H9 (cell line): Measurements from ENCODE around the gene GCLM. TPM values are rescaled to one million over a fixed set of nuclear protein-coding genes. Genes with fewer than 3 reads are reported as not detected.
"Not testable (repeated sequence)": the region's sequence is repeated elsewhere in the genome, so short reads cannot be mapped to it uniquely, and the experiment has no call there.

Experiments
- DNase-seq: peaks from one replicate; pipeline ENCODE4 v3.0.0-alpha.2; 2017
- H2AFZ ChIP-seq: one replicate; pipeline ENCODE4 v1.6.1; 2013; ENCODE audit warnings: mild to moderate bottlenecking, low read length, control low read depth, moderate library complexity
- H2AK5ac ChIP-seq: 2 replicates; pipeline ENCODE4 v1.6.1; 2013; ENCODE audit warnings: low read length, control low read depth, mixed read lengths; ENCODE audit not compliant: insufficient read length
- H2BK120ac ChIP-seq: one replicate; pipeline ENCODE4 v1.6.1; 2013; ENCODE audit warnings: low read depth, mild to moderate bottlenecking, low read length, control low read depth, inconsistent platforms; ENCODE audit not compliant: poor library complexity, severe bottlenecking
- H2BK12ac ChIP-seq: 2 replicates; pipeline ENCODE4 v1.6.1; 2013; ENCODE audit warnings: low read length, control low read depth, mixed read lengths, low read depth; ENCODE audit not compliant: insufficient read length
- H2BK15ac ChIP-seq: 2 replicates; pipeline ENCODE4 v1.6.1; 2013; ENCODE audit warnings: low read depth, low read length, control low read depth
- H2BK20ac ChIP-seq: one replicate; pipeline ENCODE4 v1.6.1; 2013; ENCODE audit warnings: low read depth, mild to moderate bottlenecking, low read length, control low read depth, inconsistent platforms; ENCODE audit not compliant: poor library complexity, severe bottlenecking
- H2BK5ac ChIP-seq: 2 replicates; pipeline ENCODE4 v1.6.1; 2013; ENCODE audit warnings: low read length, control low read depth, mixed read lengths; ENCODE audit not compliant: insufficient read length
- H3K14ac ChIP-seq: 2 replicates; pipeline ENCODE4 v1.6.1; 2013; ENCODE audit warnings: low read length, control low read depth; ENCODE audit not compliant: insufficient read depth
- H3K18ac ChIP-seq: 2 replicates; pipeline ENCODE4 v1.6.1; 2013; ENCODE audit warnings: low read depth, mild to moderate bottlenecking, mixed read lengths, low read length, control low read depth; ENCODE audit not compliant: insufficient read length
- H3K23ac ChIP-seq: 2 replicates; pipeline ENCODE4 v1.6.1; 2013; ENCODE audit warnings: low read length, control low read depth, mixed read lengths, low read depth; ENCODE audit not compliant: insufficient read length
- H3K23me2 ChIP-seq: 2 replicates; pipeline ENCODE4 v1.6.1; 2013; ENCODE audit warnings: low read depth, mild to moderate bottlenecking, mixed read lengths, low read length, control low read depth; ENCODE audit not compliant: insufficient read length, poor library complexity, severe bottlenecking
- H3K27ac ChIP-seq: 2 replicates; pipeline ENCODE4 v1.5.1; 2013; ENCODE audit warnings: low read length, control low read depth, mixed read lengths, low read depth; ENCODE audit not compliant: insufficient read length
- H3K27me3 ChIP-seq: 2 replicates; pipeline ENCODE4 v1.6.1; 2013; ENCODE audit warnings: low read length, control low read depth, inconsistent platforms; ENCODE audit not compliant: insufficient read depth
- H3K4ac ChIP-seq: 2 replicates; pipeline ENCODE4 v1.6.1; 2013; ENCODE audit warnings: low read depth, mild to moderate bottlenecking, control low read depth, inconsistent platforms, low read length, moderate library complexity
- H3K4me1 ChIP-seq: 2 replicates; pipeline ENCODE4 v1.6.1; 2013; ENCODE audit warnings: low read length, control low read depth, inconsistent platforms; ENCODE audit not compliant: insufficient read depth
- H3K4me2 ChIP-seq: 2 replicates; pipeline ENCODE4 v1.6.1; 2013; ENCODE audit warnings: low read length, control low read depth, mixed read lengths; ENCODE audit not compliant: insufficient read length, insufficient read depth
- H3K56ac ChIP-seq: 2 replicates; pipeline ENCODE4 v1.6.1; 2013; ENCODE audit warnings: low read depth, mild to moderate bottlenecking, mixed read lengths, low read length, control low read depth; ENCODE audit not compliant: insufficient read length
- H3K79me1 ChIP-seq: 2 replicates; pipeline ENCODE4 v1.6.1; 2013; ENCODE audit warnings: low read depth, mild to moderate bottlenecking, moderate library complexity, low read length, control low read depth, inconsistent platforms; ENCODE audit not compliant: insufficient read depth, poor library complexity, severe bottlenecking
- H3K79me2 ChIP-seq: 2 replicates; pipeline ENCODE4 v1.6.1; 2013; ENCODE audit warnings: low read length, control low read depth, inconsistent platforms; ENCODE audit not compliant: insufficient read depth
- H3K9ac ChIP-seq: 2 replicates; pipeline ENCODE4 v1.6.1; 2013; ENCODE audit warnings: low read length, control low read depth, mixed read lengths; ENCODE audit not compliant: insufficient read length; ENCODE audit errors: extremely low read depth
- H3K9me3 ChIP-seq: one replicate; pipeline ENCODE4 v1.6.1; 2013; ENCODE audit warnings: low read depth, low read length, inconsistent platforms; ENCODE audit not compliant: control insufficient read depth
- H3T11ph ChIP-seq: one replicate; pipeline ENCODE4 v1.6.1; 2013; ENCODE audit warnings: mild to moderate bottlenecking, low read length, control low read depth, inconsistent platforms
- H4K20me1 ChIP-seq: one replicate; pipeline ENCODE4 v1.6.1; 2013; ENCODE audit not compliant: control insufficient read depth, insufficient read length, insufficient read depth
- H4K5ac ChIP-seq: 2 replicates; pipeline ENCODE4 v1.6.1; 2013; ENCODE audit warnings: low read depth, mild to moderate bottlenecking, mixed read lengths, low read length, control low read depth; ENCODE audit not compliant: insufficient read length
- H4K8ac ChIP-seq: replicated peaks from 2 replicates; pipeline ENCODE4 v1.6.1; 2013; ENCODE audit warnings: low read length, control low read depth, mixed read lengths, low read depth; ENCODE audit not compliant: insufficient read length
- H4K91ac ChIP-seq: 2 replicates; pipeline ENCODE4 v1.6.1; 2013; ENCODE audit warnings: low read depth, mild to moderate bottlenecking, moderate library complexity, mixed read lengths, low read length, control low read depth; ENCODE audit not compliant: insufficient read length
- H3K27ac Mint-ChIP-seq, 3 experiments: 2 replicates in 2 of 3; 3 replicates in 1 of 3; pipeline ENCODE4 v1.8.0; 2020 to 2021; ENCODE audit warnings: mixed read lengths in 3 of 3, mild to moderate bottlenecking in 1 of 3, moderate library complexity in 1 of 3
- H3K27me3 Mint-ChIP-seq: 2 replicates; pipeline ENCODE4 v1.8.0; 2021; ENCODE audit warnings: low read depth, mild to moderate bottlenecking, moderate library complexity, mixed read lengths
- H3K36me3 Mint-ChIP-seq, 3 experiments: 2 replicates in 2 of 3; 3 replicates in 1 of 3; pipeline ENCODE4 v1.8.0; 2020 to 2021; ENCODE audit warnings: low read depth in 3 of 3, mixed read lengths in 3 of 3; ENCODE audit not compliant: insufficient read depth in 1 of 3
- H3K4me1 Mint-ChIP-seq, 2 experiments: 2 replicates each; pipeline ENCODE4 v1.8.0; 2020; ENCODE audit warnings: mixed read lengths in 2 of 2
- H3K4me3 Mint-ChIP-seq, 2 experiments: 2 replicates in 1 of 2; 3 replicates in 1 of 2; pipeline ENCODE4 v1.8.0; 2020 to 2021; ENCODE audit warnings: mild to moderate bottlenecking in 2 of 2, mixed read lengths in 2 of 2, moderate library complexity in 1 of 2
- H3K9me3 Mint-ChIP-seq, 2 experiments: 2 replicates in 1 of 2; 3 replicates in 1 of 2; pipeline ENCODE4 v1.8.0; 2020; ENCODE audit warnings: mild to moderate bottlenecking in 2 of 2, mixed read lengths in 2 of 2, moderate library complexity in 1 of 2
- WGBS: extraction: QIAGEN DNeasy Blood & Tissue Kit; methylation state at CpG from one replicate; pipeline ENCODE4 v1.1.7; 2013; ENCODE audit warnings: missing lambda C conversion rate, low lambda C conversion rate, mixed read lengths; ENCODE audit not compliant: insufficient read length; ENCODE audit errors: extremely low coverage; 5-methylcytosine and 5-hydroxymethylcytosine counted together
- total RNA-seq: library from RNA; stranded (reverse); gene quantifications from 2 replicates; pipeline ENCODE4 v1.2.1, GENCODE V29; 2021
- TF ChIP-seq, protein P1 (sequence below): fragments of 200-600 bp; sonication (generic); conservative IDR thresholded peaks from 3 replicates; pipeline ENCODE4 v1.8.0; 2021; ENCODE audit warnings: antibody characterized with exemption, mild to moderate bottlenecking

The GCLM gene
- total RNA-seq, 1 experiment from 2014 or later, result 14.9 TPM

DNA sequence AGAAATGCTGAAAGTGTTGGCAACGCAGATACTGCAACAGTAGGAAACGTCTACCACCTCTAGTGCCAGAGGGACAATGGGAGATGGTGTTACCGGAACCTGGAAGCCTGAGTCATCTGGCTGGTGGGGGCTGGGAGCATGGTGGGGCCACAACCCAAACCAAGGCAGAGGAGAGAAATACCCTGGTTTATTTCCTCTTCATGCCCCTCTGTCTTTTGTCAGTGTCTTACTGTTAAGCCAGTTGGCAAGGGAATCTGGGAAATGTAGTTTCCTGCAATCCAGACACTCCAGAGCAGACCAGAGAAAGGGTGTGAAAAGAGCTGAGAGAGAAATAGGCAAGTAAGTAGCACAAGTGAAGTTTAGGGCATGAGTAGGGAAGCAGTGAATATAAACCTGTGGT lies 45.1 kb downstream of the GCLM start:
- no peak overlapping the region for H3K14ac ChIP-seq
- H3K4me3 Mint-ChIP-seq, result no peak overlapping the region
- H3K36me3 Mint-ChIP-seq, result peaks cover 6 to 14% (median 13%) of the 10 kb centered on the region in 3 experiments; a peak in 6 of 7 replicates
- no peak overlapping the region for H3K23ac ChIP-seq
- H3K4me2 ChIP-seq, result no peak overlapping the region
- H3K18ac ChIP-seq, result no peak overlapping the region
- TF ChIP-seq, protein P1, sequence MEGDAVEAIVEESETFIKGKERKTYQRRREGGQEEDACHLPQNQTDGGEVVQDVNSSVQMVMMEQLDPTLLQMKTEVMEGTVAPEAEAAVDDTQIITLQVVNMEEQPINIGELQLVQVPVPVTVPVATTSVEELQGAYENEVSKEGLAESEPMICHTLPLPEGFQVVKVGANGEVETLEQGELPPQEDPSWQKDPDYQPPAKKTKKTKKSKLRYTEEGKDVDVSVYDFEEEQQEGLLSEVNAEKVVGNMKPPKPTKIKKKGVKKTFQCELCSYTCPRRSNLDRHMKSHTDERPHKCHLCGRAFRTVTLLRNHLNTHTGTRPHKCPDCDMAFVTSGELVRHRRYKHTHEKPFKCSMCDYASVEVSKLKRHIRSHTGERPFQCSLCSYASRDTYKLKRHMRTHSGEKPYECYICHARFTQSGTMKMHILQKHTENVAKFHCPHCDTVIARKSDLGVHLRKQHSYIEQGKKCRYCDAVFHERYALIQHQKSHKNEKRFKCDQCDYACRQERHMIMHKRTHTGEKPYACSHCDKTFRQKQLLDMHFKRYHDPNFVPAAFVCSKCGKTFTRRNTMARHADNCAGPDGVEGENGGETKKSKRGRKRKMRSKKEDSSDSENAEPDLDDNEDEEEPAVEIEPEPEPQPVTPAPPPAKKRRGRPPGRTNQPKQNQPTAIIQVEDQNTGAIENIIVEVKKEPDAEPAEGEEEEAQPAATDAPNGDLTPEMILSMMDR, result no peak
- no peak overlapping the region for H2BK20ac ChIP-seq
- peaks cover 0 to 3% of the 10 kb centered on the region in 2 experiments; a peak in 1 of 5 replicates for H3K9me3 Mint-ChIP-seq
- no peak overlapping the region for H3K27ac ChIP-seq
- H3K4ac ChIP-seq, result no peak overlapping the region
- no peak overlapping the region for H2AK5ac ChIP-seq
- no peak overlapping the region for H2BK12ac ChIP-seq
- H3T11ph ChIP-seq, result no peak overlapping the region
- no peak overlapping the region for H3K9ac ChIP-seq
- H2BK5ac ChIP-seq, result no peak overlapping the region
- H3K4me1 ChIP-seq, result no peaks in the 10 kb centered on the region
- WGBS, result no CpG with 5 or more reads among the region's 3 CpGs
- H3K4me1 Mint-ChIP-seq, result no peaks in the 10 kb centered on the region
- no peak for DNase-seq
- no peaks in the 10 kb centered on the region; the same call in 1 of the 2 replicates for H3K27me3 Mint-ChIP-seq
- no peaks in the 10 kb centered on the region for H3K79me1 ChIP-seq
- H4K5ac ChIP-seq, result no peak overlapping the region
- H3K23me2 ChIP-seq, result no peaks in the 10 kb centered on the region
- H2BK15ac ChIP-seq, result no peak overlapping the region
- no peak overlapping the region for H4K8ac ChIP-seq
- H3K27ac Mint-ChIP-seq, result no peak overlapping the region
- no peak overlapping the region for H3K56ac ChIP-seq
- no peak overlapping the region for H2BK120ac ChIP-seq
- H3K27me3 ChIP-seq, result no peaks in the 10 kb centered on the region
- no peak overlapping the region for H2AFZ ChIP-seq
- no peak overlapping the region for H4K91ac ChIP-seq
- no peaks in the 10 kb centered on the region for H3K9me3 ChIP-seq
- no peaks in the 10 kb centered on the region for H4K20me1 ChIP-seq
- no peaks in the 10 kb centered on the region for H3K79me2 ChIP-seq

DNA sequence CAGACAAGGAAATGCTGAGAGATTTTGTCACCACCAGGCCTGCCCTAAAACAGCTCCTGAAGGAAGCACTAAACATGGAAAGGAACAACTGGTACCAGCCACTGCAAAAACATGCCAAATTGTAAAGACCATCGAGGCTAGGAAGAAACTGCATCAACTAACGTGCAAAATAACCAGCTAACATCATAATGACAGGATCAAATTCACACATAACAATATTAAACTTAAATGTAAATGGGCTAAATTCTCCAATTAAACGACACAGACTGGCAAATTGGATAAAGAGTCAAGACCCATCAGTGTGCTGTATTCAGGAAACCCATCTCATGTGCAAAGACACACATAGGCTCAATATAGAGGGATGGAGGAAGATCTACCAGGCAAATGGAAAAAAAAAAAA lies 51.6 kb downstream of the GCLM start:
- peaks cover 16% of the 10 kb centered on the region for H3K27me3 Mint-ChIP-seq
- WGBS, result no CpG with 5 or more reads among the region's 3 CpGs
- not testable (repeated sequence) for H2BK20ac ChIP-seq, H3K79me2 ChIP-seq, H4K20me1 ChIP-seq, H2BK12ac ChIP-seq, H3K4me1 ChIP-seq, H3K56ac ChIP-seq, H3K18ac ChIP-seq, H3K27ac ChIP-seq, H4K5ac ChIP-seq, H3K9me3 ChIP-seq, H4K91ac ChIP-seq, H2BK120ac ChIP-seq, H3K4me3 Mint-ChIP-seq, DNase-seq, H3K23ac ChIP-seq, H2AFZ ChIP-seq, H3K4ac ChIP-seq, H3K27me3 ChIP-seq, H3K27ac Mint-ChIP-seq, H3K14ac ChIP-seq, H2BK15ac ChIP-seq, H3K4me1 Mint-ChIP-seq, H2AK5ac ChIP-seq, H3K9ac ChIP-seq, H3K4me2 ChIP-seq, H3K23me2 ChIP-seq, H3K79me1 ChIP-seq, H4K8ac ChIP-seq, H2BK5ac ChIP-seq, H3T11ph ChIP-seq
- peaks cover 12 to 17% (median 16%) of the 10 kb centered on the region in 3 experiments for H3K36me3 Mint-ChIP-seq
- peaks cover 23 to 30% of the 10 kb centered on the region in 2 experiments for H3K9me3 Mint-ChIP-seq
